ENCODE results near the gene CEP72. TPM values are rescaled to one million over a fixed set of nuclear protein-coding genes. Genes with fewer than 3 reads are reported as not detected.

The CEP72 gene
- total RNA-seq, 1 experiment from 2014 or later: 17.3 TPM

DNA sequence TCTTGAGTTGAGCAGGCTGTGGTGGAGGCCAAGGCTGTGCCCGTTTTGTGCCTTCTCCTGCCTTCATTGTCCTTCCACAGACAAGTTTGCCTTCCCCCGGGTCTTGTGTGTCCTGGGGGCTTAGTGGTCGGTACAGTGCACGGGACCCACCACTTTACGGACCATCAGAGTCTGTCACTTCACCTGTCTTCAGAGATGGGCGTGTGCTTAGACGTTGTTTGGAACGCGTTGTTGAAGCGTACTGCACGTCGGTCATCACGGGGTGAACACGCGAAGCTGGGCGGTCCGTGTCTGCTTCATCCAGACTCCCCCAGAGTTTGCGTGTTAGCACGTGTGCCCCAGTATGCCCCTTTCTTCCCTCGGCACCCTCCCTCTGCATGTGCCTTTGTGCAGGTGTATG, 24.8 kb downstream of the CEP72 start:
- no peak overlapping the region for H2AFZ ChIP-seq (ENCODE audit: low read length)
- H3K4me2 ChIP-seq (ENCODE audit: low read length): no peak overlapping the region
- no peak overlapping the region for H3K9ac ChIP-seq (ENCODE audit: low read length)
- DNase-seq (no peak), ATAC-seq (no peak)
- H4K20me1 ChIP-seq (ENCODE audit: low read length): no peaks in the 10 kb centered on the region
- no peaks in the 10 kb centered on the region for H3F3A ChIP-seq (ENCODE audit: low read length, unreplicated experiment)
- no TSS peak for BruUV-seq (replicated peaks)
- intact Hi-C loops (cut with micrococcal nuclease): no loop called here
- TF ChIP-seq EZH2 (IDR thresholded peaks at IDR 0.05; ENCODE audit: low read length, unreplicated experiment) (no peak), EZH2phosphoT487 (IDR thresholded peaks at IDR 0.05; ENCODE audit: borderline replicate concordance, low read length) (no peak)
- TF ChIP-seq, protein P1, sequence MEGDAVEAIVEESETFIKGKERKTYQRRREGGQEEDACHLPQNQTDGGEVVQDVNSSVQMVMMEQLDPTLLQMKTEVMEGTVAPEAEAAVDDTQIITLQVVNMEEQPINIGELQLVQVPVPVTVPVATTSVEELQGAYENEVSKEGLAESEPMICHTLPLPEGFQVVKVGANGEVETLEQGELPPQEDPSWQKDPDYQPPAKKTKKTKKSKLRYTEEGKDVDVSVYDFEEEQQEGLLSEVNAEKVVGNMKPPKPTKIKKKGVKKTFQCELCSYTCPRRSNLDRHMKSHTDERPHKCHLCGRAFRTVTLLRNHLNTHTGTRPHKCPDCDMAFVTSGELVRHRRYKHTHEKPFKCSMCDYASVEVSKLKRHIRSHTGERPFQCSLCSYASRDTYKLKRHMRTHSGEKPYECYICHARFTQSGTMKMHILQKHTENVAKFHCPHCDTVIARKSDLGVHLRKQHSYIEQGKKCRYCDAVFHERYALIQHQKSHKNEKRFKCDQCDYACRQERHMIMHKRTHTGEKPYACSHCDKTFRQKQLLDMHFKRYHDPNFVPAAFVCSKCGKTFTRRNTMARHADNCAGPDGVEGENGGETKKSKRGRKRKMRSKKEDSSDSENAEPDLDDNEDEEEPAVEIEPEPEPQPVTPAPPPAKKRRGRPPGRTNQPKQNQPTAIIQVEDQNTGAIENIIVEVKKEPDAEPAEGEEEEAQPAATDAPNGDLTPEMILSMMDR (conservative IDR thresholded peaks at IDR 0.05; ENCODE audit: low read depth, low read length): no peak
- H3K27ac ChIP-seq (ENCODE audit: low read length): no peak overlapping the region
- H3K79me2 ChIP-seq (ENCODE audit: low read length): no peaks in the 10 kb centered on the region
- H3K4me1 ChIP-seq (ENCODE audit: insufficient read depth, low read length): no peaks in the 10 kb centered on the region
- ChIA-PET CTCF (no interaction called here), POLR2A (ENCODE audit: unreplicated experiment) (no interaction called here)
- no peaks in the 10 kb centered on the region for H3K9me2 ChIP-seq (replicated peaks; ENCODE audit: low read length)
- H3K36me3 ChIP-seq (ENCODE audit: low read depth, low read length): peaks cover 39% of the 10 kb centered on the region
- H3K27me3 ChIP-seq (ENCODE audit: low read length): no peaks in the 10 kb centered on the region
- H3K9me3 ChIP-seq (ENCODE audit: low read length): no peaks in the 10 kb centered on the region
- H3K4me3 ChIP-seq (ENCODE audit: low read length): no peak overlapping the region

DNA sequence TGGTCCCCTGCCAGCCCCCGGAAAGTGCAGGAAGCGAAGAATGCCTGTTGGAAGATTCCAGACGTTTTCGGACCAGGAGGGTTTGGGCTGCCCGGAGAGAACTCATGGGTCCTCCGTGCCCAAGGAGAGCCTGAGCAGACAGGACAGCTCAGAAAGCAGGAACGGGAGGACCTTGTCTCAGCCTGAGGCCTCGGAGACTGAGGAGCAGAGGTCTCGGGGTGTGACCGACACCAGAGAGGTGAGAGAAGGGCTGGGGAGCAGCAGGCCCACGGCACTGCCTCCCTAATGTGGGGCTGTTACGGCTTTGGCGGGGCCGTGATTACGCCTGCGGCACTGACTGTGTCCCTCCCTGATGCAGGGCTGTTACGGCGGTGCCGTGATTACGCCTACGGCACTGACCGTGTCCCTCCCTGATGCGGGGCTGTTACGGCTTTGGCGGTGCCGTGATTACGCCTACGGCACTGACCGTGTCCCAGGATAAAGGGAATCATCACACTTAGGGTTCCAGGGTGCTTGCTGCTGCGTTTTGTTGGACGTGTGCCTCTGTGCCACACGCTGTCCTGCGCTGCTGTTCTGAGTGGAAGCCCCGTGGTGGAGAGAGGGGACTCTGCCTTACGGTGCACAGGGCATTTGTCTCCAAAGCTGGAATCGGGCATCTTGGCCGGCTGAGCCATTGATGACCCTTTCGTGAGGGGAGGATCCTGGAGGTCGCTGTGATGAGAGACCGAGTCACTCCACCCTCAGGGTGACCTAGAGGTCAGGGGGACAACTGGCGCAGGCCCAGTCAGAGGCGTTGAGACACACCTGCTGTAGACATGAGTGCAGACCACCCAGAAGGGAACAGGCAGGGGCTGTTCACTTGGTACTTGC, 25.7 kb downstream of the CEP72 start:
- H3K9me3 ChIP-seq (ENCODE audit: low read length): no peaks in the 10 kb centered on the region
- no peaks in the 10 kb centered on the region for H3F3A ChIP-seq (ENCODE audit: low read length, unreplicated experiment)
- no peak overlapping the region for H3K4me2 ChIP-seq (ENCODE audit: low read length)
- no peak overlapping the region for H3K27ac ChIP-seq (ENCODE audit: low read length)
- H2AFZ ChIP-seq (ENCODE audit: low read length): no peak overlapping the region
- H3K9ac ChIP-seq (ENCODE audit: low read length): no peak overlapping the region
- ChIA-PET POLR2A (ENCODE audit: unreplicated experiment) (no interaction called here), CTCF (no interaction called here)
- no peak for TF ChIP-seq EZH2phosphoT487 (IDR thresholded peaks at IDR 0.05; ENCODE audit: borderline replicate concordance, low read length)
- no peak for TF ChIP-seq EZH2 (IDR thresholded peaks at IDR 0.05; ENCODE audit: low read length, unreplicated experiment)
- TF ChIP-seq, protein P1 (conservative IDR thresholded peaks at IDR 0.05; ENCODE audit: low read depth, low read length): no peak
- no peaks in the 10 kb centered on the region for H3K9me2 ChIP-seq (replicated peaks; ENCODE audit: low read length)
- DNase-seq: no peak
- intact Hi-C loops (cut with micrococcal nuclease): no loop called here
- H4K20me1 ChIP-seq (ENCODE audit: low read length): no peaks in the 10 kb centered on the region
- no peaks in the 10 kb centered on the region for H3K4me1 ChIP-seq (ENCODE audit: insufficient read depth, low read length)
- H3K79me2 ChIP-seq (ENCODE audit: low read length): no peaks in the 10 kb centered on the region
- H3K36me3 ChIP-seq (ENCODE audit: low read depth, low read length): peaks cover 39% of the 10 kb centered on the region
- no TSS peak for BruUV-seq (replicated peaks)
- no peak for ATAC-seq
- H3K4me3 ChIP-seq (ENCODE audit: low read length): no peak overlapping the region
- H3K27me3 ChIP-seq (ENCODE audit: low read length): no peaks in the 10 kb centered on the region
